Tongue (tissue), 2 donors: ENCODE data around the gene EEF1G. TPM values are rescaled to one million over a fixed set of nuclear protein-coding genes. Genes with fewer than 3 reads are reported as not detected.
A peak's percentile ranks its signal among the peaks of the same experiment; 100 is the strongest.
"Not testable (repeated sequence)": the region's sequence is repeated elsewhere in the genome, so short reads cannot be mapped to it uniquely, and the experiment has no call there.

Source experiments
- DNase-seq: peaks from one replicate; pipeline ENCODE4 v3.0.0-alpha.2; 2015
- total RNA-seq: library from RNA; depleted of rRNA; stranded (reverse); fragments of >200 nt; gene quantifications from one replicate; pipeline ENCODE4 v1.2.3, GENCODE V29; 2014

The EEF1G gene
- total RNA-seq, 1 donor from 2014 or later, result 1,840 TPM

DNA sequence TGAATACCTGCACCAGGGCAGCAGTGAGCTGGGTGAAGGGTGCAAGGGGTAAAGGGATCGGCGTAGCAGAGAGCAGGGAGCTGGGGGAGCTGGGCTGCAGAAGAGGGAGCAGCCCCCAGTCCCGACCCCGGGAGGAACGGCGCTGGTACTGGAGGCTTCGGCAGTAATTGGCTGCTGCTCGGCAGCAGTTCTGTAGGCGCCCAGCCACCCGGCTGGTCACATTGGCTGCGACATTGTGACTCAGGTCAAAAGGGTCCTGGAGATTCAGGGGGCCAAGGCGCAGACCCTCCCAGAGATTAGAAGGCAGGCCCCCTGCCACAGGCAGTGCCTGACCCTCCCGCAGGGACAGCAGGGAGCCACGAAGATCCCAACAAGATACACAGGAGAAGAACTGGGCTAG, 2.1 kb upstream of the EEF1G start:
- no peak for DNase-seq

GRCh38 chr11:62575156-62575555, 1.5 kb upstream of the EEF1G start:
- no peak for DNase-seq

- DNase-seq, result peak; percentile 72
Observed at GRCh38 chr11:62574363-62575071, 826 bp upstream of the EEF1G start.

DNA sequence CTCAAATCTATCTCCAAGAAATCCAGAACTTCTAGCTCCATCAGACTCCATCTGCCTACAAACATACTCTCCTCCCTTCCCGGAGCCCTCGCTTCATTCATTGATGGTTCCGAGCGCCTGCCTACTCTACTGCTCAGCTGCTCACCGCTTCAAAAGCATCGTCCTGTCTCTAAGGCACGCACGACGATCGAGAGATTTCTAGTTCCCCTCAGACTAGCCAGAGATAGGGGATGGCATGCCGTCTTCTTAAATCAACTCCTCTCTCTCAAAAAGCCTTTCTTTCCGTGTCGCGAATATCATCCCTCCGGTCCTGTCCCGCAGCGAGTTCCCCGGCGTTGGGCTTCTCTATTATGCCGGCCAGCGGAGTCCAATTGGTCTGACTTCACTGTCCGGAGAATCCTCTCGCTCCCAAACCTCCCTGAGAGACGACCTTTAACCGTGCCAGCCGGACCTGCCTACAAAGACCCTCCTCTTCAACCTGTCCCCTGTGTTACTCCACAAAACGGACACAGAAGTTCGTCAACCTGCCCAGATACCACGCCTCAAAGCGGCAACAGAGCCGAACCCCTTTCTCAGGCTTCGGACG, 592 bp downstream of the EEF1G start:
- peak; percentile 53 for DNase-seq

DNA sequence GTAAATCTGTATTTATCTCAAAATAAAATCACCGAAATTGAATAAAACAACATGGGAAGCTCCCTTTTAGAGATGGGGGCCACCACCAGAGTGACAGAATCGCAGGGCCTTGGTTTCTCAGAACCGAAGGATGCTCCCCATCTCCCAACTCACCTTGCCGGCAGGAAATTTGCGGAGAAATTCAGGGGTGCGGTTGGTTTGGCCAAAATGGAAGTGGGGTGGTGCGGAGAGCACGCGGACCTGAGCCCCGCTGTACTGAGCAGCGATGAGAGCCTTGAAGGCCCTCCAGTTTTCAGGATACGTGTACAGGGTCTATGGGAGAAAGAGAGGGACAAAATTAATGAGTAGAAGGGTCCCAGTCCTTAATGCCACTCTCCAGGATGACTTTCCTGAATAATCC, 1.3 kb downstream of the EEF1G start:
- DNase-seq, result no peak

DNA sequence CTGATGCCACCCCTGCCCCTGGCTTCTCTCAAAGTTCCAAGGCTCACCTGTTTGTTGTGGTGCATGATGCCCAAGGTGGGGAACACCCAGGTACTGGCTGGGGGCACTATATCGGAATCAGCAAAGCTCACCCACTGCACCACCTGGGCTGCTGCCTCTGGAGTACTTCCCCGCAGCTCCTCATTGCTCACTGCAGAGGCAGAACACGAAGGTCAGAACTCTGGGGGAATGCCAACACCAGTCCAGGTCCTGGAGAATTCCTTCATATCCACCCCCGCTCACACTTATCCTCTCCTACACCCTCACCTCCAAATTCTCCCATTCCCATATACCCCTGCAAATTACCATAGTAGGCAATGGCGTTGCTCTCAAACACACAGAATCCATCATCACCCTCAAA, 2.2 kb downstream of the EEF1G start:
- not testable (repeated sequence) for DNase-seq

DNA sequence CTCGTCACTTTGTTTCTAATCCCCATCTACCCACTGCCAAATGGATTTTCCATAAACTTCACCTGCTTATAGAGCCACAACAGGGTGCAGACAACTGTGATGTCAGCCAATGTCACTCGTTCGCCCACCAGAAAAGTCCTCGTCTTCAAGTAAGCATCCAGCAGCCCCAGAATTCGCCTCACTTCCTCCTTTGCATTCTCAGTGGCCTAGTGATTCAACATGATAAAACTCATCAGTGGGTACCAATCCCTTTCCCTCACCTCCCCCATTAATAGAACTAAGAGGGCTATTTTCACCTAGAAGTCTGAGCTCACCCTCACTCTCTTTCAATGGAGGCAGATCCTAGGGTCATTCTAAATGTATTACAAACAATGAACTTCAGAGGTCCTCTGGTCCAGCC, 2.8 kb downstream of the EEF1G start:
- not testable (repeated sequence) for DNase-seq

- DNase-seq, result no peak
Observed at GRCh38 chr11:62569611-62570010, 4.1 kb downstream of the EEF1G start.

DNA sequence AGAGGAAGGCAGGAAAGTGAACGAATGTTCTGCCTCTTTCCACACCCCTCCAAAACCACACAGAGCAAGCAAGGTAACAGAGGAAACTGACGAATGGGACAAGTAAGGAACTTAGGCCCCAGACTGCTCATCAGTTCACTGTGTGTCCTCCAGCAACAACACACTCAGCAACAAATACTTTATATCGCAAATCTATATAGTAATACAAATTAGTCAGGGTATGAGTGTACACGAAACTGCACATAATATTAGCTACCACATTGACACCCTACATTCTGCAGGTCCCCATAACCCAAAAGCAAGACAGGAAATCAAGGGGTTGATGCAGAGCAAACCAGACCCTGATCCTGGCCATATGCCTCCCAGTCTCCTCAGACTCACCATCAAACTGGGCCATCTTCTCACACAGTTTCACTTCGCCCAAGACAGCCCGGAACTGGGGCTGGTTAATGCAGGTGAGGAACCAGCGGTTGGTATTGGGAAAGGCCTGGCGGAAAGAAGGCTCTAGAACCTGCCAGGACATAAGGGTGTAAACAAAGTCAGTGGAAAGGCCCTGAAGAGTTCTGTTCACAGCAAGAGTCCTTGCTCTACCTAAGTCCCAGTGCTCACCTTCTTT, 6.6 kb downstream of the EEF1G start:
- no peak for DNase-seq

- no peak for DNase-seq
Observed at GRCh38 chr11:62566247-62566646, 7.4 kb downstream of the EEF1G start.

DNA sequence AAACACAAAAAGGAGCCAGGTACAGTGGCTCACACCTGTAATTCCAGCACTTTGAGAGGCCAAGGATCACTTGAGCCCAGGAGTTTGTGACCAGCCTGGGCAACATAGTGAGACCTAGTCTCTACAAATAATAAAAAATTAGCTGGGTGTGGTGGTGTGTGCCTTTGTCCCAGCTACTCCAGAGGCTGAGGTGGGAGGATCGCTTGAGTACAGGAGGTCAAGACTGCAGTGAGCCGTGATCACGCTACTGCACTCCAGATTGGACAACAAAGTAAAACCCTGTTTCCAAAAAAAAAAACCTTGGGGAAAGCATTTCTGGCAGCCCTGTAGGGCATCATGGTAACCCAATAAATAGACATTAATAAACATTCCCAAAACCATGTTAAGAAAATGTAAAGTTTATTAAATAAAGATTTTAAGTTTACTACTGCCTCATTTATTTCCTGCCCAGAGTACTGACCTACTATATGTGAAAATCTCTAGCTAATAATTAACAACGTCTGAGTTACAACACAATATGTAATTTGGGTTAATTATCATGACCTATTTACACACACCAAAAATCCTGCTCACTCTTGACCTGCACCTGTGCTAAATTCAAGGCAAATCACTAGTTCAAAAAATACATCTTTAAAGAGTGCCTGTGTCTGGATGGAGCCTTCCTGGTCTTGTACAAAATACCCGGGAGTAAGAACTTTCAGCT, 8.4 kb downstream of the EEF1G start:
- no peak for DNase-seq

DNA sequence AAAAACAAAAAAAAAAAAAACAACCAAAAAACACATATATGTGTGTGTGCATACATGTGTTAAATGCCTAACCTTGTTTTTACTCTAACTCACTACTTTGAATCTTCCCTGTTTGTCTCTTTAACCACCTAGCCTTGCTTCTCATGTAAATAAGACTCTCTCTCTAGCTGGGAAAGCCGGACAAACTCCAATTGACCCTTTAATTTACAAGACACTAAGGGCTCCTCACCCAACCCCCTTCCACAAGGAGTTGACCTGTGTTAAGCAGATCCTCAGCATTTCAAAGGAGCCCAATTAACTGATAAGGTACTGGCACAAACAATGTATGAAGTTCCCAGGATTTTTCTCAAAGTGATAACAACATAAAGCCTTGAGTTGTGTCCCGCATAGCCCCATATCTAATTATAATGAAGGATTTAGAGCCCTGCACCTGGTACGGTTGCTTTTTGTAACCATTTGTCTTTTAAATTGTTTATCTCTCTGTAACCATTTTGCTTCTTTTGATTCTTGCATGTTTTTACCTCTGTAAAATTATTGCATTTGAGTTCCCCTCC, 11.9 kb downstream of the EEF1G start:
- not testable (repeated sequence) for DNase-seq

DNA sequence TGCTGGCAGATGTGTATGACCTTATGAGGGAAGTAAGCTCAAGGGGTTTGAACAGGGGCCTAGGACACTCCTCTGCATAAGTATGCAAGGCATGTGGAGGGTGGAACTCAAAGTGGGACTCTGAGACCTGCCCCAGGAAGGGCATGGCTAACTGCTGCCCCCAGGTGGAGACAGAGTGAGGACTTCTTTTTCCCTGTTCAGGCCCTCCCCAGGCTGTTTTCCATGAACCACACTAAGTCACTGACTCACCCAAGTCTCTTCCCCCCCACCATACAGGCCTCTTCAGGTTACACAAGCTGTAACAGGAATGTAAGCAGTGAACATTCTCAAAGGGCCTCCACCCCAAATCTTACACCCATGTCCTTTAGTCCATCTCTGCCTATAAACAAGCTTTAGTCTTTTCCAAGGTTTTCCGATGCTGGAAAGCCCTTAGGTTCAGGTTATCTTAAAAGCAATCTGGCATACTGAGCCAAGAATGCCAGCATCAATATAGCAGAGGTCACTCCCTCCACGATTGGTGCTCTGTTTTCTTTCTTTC, 13.1 kb downstream of the EEF1G start:
- peak; percentile 93 for DNase-seq

- not testable (repeated sequence) for DNase-seq
Observed at GRCh38 chr11:62559626-62560025, 14.1 kb downstream of the EEF1G start.

DNA sequence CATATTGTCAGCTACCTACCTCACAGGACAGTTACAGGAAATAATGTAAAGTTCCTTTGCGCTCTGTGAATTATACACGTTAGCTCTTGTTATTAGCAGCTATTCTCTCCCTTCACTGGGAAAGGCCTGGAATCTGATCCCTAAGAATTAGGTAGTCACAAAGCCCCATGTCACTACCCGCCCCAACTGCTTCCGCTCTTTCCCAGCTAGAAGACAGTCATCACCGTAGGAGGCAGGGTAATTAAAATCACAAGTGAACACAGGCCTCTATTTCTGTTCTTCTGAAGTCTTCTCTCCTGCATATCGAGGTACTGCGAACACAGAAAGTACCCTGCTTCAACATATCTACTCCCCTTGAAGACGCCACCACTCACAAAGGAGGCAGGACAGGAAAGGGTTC, 14.5 kb downstream of the EEF1G start:
- no peak for DNase-seq

DNA sequence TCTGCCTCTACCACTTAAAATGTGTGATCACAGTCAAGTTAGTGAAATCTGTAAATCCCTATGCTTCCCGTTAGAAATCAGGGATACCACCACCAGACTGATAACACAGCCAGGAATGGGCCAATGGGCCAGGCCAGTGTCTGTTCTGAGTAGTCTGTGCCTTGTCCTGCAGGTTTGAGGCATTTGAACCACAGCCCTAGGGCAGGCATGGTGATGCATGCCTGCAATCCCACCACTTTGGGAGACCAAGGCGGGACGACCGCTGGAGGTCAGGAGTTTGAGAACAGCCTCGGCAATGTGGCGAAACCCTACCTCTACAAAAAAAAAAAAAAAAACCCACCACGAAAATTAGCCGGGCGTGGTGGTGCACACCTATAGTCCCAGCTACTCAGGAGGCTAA, 15.0 kb downstream of the EEF1G start:
- DNase-seq, result no peak

DNA sequence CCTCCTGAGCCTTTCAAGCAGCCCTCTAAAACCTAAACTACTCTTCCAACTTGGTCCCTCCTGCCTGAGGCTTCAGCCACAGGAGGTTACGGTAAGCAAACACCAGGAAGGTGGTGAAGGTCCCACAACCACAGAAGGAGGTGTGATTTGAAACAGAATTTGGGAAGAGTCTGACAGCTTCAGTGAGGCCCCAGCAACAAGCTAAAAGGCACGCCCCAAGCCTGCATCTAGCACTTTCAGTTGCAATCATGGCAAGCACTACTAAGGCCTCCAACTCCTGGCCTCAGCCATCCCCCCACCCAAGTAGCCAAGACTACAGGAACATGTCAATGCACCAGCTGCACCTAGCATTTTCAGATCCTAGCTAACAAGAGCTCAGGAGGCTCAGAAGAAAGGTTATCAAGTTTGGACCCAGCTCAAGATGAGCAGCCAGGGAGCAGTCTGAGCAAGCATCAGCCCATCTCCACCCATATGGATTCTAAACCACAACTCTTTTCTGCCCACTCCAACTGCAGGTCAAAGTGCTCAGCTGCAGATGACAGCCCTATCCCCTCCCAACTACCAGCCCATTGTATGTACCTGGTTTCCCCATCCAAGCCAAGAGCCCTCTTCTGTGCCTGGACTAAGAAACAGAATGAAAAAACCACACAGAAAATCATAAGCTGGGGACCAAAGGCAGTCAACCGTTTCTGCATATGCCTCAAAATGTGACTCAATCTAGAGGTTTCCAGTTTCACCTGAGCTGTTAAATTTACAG, 16.6 kb downstream of the EEF1G start:
- DNase-seq, result no peak

- peak; percentile 92 for DNase-seq
Observed at GRCh38 chr11:62556108-62556874, 17.4 kb downstream of the EEF1G start.

- peak; percentile 94 for DNase-seq
Observed at GRCh38 chr11:62555464-62556107, 18.1 kb downstream of the EEF1G start.

DNA sequence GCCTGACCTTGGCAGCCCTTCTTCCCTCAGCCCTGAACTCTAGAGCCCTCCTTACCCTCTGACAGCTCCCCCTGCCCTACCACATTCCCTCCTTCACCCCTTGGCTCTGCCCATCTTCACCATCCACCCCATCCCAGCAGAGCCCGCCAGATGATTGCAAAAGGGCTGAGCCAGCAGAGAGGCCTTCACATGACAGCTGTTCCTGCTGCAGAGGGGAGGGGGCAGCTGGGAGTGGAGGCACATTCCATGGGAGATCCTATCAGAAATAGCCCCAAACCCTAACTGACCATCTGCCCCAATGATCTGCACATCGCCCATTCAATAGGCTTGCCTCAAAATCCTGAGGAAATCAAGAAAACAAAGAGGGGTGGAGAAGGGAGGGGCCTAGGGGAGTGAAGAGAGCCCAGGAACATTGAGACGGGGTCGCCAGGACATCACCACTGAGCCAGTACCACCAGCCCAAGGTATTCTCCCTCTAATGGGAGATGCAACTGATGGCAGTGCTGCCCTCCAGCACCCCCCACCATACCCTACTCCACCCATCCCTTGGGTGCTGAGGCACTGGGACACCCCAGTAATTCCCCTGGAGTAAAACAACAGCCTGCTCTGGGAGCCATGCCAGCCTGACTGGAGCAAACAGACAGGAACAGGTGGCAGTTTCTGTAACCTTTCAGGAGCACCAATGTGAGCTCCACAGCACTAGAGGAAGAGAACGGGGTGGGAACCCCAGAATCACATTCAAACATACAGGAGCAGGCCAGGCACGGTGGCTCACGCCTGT, 19.1 kb downstream of the EEF1G start:
- DNase-seq, result peak; percentile 93
